WTC11 (cell line): ENCODE data around the gene JAKMIP1. TPM values are rescaled to one million over a fixed set of nuclear protein-coding genes. Genes with fewer than 3 reads are reported as not detected.

Experiments used
- ATAC-seq: fragments of 200-7000 bp; cut with Tn5 transposase; 2 replicates; pipeline ENCODE4 v1.10.0; 2021; ENCODE audit warnings: mild to moderate bottlenecking, moderate library complexity
- CTCF ChIA-PET: fragments of 300-600 bp; sonication (Branson Sonifier 250); formaldehyde crosslinking; loops from one replicate; lab custom pipeline; 2021; ENCODE audit warnings: antibody characterized with exemption; lab: Charles Lee
- POLR2A ChIA-PET: fragments of 350-600 bp; sonication (Branson Sonifier 250); formaldehyde crosslinking; loops from one replicate; lab custom pipeline; 2021; ENCODE audit warnings: antibody characterized with exemption; lab: Charles Lee
- DNase-seq: peaks from one replicate; pipeline ENCODE4 v3.0.0; 2021; ENCODE audit warnings: low spot score
- H3K27ac Mint-ChIP-seq: 2 replicates; pipeline ENCODE4 v1.8.0; 2021; ENCODE audit warnings: mixed read lengths
- H3K27me3 Mint-ChIP-seq: 2 replicates; pipeline ENCODE4 v1.8.0; 2021; ENCODE audit warnings: low read depth, mild to moderate bottlenecking, moderate library complexity, mixed read lengths
- H3K36me3 Mint-ChIP-seq: 2 replicates; pipeline ENCODE4 v1.8.0; 2021; ENCODE audit warnings: mixed read lengths
- H3K4me1 Mint-ChIP-seq: 2 replicates; pipeline ENCODE4 v1.8.0; 2022; ENCODE audit warnings: mixed read lengths
- H3K4me3 Mint-ChIP-seq: 2 replicates; pipeline ENCODE4 v1.8.0; 2021; ENCODE audit warnings: mild to moderate bottlenecking, moderate library complexity, mixed read lengths
- H3K9me3 Mint-ChIP-seq: 2 replicates; pipeline ENCODE4 v1.8.0; 2021; ENCODE audit warnings: mixed read lengths
- JAZF1 ChIP-seq: fragments of 250-450 bp; sonication (Bioruptor Pico); IDR thresholded peaks from 2 replicates; pipeline ENCODE4 v1.9.0; 2021; ENCODE audit warnings: moderate library complexity, mild to moderate bottlenecking, inconsistent platforms
- JUN ChIP-seq: sonication (generic); formaldehyde crosslinking; IDR thresholded peaks from 2 replicates; pipeline ENCODE4 v1.8.0; 2023; ENCODE audit warnings: mild to moderate bottlenecking, missing genetic modification reagents
- MXD4 ChIP-seq: fragments of 250-450 bp; sonication (Bioruptor Pico); IDR thresholded peaks from 2 replicates; pipeline ENCODE4 v1.8.0; 2021; ENCODE audit warnings: mild to moderate bottlenecking, moderate library complexity, borderline replicate concordance
- OVOL2 ChIP-seq: fragments of 250-450 bp; sonication (Bioruptor Pico); IDR thresholded peaks from 2 replicates; pipeline ENCODE4 v1.9.0; 2021; ENCODE audit warnings: mild to moderate bottlenecking, borderline replicate concordance
- SMAD3 ChIP-seq: sonication (generic); formaldehyde crosslinking; IDR thresholded peaks from 2 replicates; pipeline ENCODE4 v1.8.0; 2022; ENCODE audit warnings: missing genetic modification reagents, mild to moderate bottlenecking, borderline replicate concordance
- SMAD4 ChIP-seq: sonication (generic); formaldehyde crosslinking; IDR thresholded peaks from 2 replicates; pipeline ENCODE4 v1.8.0; 2022; ENCODE audit warnings: mild to moderate bottlenecking, missing genetic modification reagents
- TEAD1 ChIP-seq: sonication (generic); formaldehyde crosslinking; IDR thresholded peaks from 2 replicates; pipeline ENCODE4 v1.8.0; 2022; ENCODE audit warnings: mild to moderate bottlenecking, missing genetic modification reagents
- ZNF317 ChIP-seq: sonication (generic); formaldehyde crosslinking; IDR thresholded peaks from 2 replicates; pipeline ENCODE4 v1.8.1; 2023; ENCODE audit warnings: low read depth, mild to moderate bottlenecking, moderate library complexity, missing genetic modification reagents, borderline replicate concordance
- ZNF396 ChIP-seq: fragments of 250-450 bp; sonication (Bioruptor Pico); IDR thresholded peaks from 2 replicates; pipeline ENCODE4 v1.8.0; 2021; ENCODE audit warnings: mild to moderate bottlenecking, moderate library complexity, borderline replicate concordance
- total RNA-seq: library from RNA; stranded (reverse); gene quantifications from 3 replicates; pipeline ENCODE4 v1.2.3, GENCODE V29; 2021
- TF ChIP-seq, protein P1 (sequence below): sonication (generic); formaldehyde crosslinking; IDR thresholded peaks from 2 replicates; pipeline ENCODE4 v1.8.1; 2023; ENCODE audit warnings: mild to moderate bottlenecking, missing genetic modification reagents
- TF ChIP-seq, protein P2 (sequence below): sonication (generic); formaldehyde crosslinking; conservative IDR thresholded peaks from 2 replicates; pipeline ENCODE4 v1.8.1; 2023; ENCODE audit warnings: mild to moderate bottlenecking, low read depth, missing genetic modification reagents, moderate library complexity
- TF ChIP-seq, protein P3 (sequence below): sonication (generic); formaldehyde crosslinking; IDR thresholded peaks from 2 replicates; pipeline ENCODE4 v1.8.1; 2022; ENCODE audit warnings: low read depth, missing genetic modification reagents, borderline replicate concordance
- TF ChIP-seq, protein P4 (sequence below): fragments of 250-450 bp; sonication (Bioruptor Pico); IDR thresholded peaks from 2 replicates; pipeline ENCODE4 v2.1.2; 2022; ENCODE audit warnings: mild to moderate bottlenecking, moderate library complexity
- TF ChIP-seq, protein P5 (sequence below): sonication (generic); formaldehyde crosslinking; IDR thresholded peaks from 2 replicates; pipeline ENCODE4 v1.8.0; 2022; ENCODE audit warnings: mild to moderate bottlenecking, missing genetic modification reagents
- TF ChIP-seq, protein P6 (sequence below): sonication (generic); formaldehyde crosslinking; IDR thresholded peaks from 2 replicates; pipeline ENCODE4 v1.8.1; 2023; ENCODE audit warnings: mild to moderate bottlenecking, moderate library complexity, missing genetic modification reagents
- TF ChIP-seq, protein P7 (sequence below): fragments of 250-450 bp; sonication (Bioruptor Pico); IDR thresholded peaks from 2 replicates; pipeline ENCODE4 v1.9.0; 2021; ENCODE audit warnings: mild to moderate bottlenecking, borderline replicate concordance
- TF ChIP-seq, protein P8 (sequence below): sonication (generic); formaldehyde crosslinking; IDR thresholded peaks from 2 replicates; pipeline ENCODE4 v1.8.1; 2023; ENCODE audit warnings: mild to moderate bottlenecking, missing genetic modification reagents, moderate library complexity

JAKMIP1 gene
- total RNA-seq, 1 experiment from 2014 or later = 4.0 TPM

DNA sequence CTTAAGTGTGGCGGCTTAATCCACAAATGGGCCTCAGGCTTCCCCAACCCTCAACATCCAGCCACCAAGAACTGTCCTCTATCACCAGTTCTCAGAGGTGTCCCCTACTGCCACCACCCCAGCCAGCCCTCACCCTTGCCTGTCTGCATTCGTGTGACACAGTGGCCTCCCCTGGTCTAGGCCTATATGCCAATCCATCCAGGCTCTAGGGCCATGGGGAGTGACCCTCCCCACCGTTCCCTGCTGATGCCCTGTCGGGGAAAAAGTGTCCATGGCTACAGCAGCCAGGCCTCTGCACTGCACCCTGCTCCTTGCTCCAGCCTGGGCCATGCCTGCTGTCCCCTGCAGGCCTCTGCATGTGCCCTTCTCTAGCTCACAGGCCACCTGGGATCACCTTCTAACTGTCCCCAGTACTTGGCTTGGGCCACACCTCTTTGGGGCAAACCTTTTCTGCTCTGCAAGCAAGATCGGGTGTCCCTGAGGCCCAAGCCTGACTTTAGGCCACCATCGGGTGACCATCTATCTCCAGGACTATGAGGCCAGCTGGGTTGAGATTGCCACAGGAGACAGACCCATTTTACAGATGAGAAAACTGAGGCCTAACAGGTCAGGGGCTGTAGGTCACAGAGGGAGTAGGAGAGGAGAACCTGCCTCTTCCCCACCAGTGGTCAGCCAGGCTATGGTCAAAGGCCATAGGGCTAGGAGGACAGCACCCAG lies 75.8 kb downstream of the JAKMIP1 start:
- DNase-seq (no peak), ATAC-seq (no peak)
- peaks cover 16% of the 10 kb centered on the region for H3K4me1 Mint-ChIP-seq
- ChIA-PET CTCF (interaction anchor here (0.7 to 1.6 kb wide), 2 partner anchors 12 to 47 kb away, joined by 5 to 6 read pairs; no protein-coding TSS in a partner anchor), POLR2A (no interaction called here)
- no peak overlapping the region for H3K4me3 Mint-ChIP-seq
- TF ChIP-seq, protein P1, sequence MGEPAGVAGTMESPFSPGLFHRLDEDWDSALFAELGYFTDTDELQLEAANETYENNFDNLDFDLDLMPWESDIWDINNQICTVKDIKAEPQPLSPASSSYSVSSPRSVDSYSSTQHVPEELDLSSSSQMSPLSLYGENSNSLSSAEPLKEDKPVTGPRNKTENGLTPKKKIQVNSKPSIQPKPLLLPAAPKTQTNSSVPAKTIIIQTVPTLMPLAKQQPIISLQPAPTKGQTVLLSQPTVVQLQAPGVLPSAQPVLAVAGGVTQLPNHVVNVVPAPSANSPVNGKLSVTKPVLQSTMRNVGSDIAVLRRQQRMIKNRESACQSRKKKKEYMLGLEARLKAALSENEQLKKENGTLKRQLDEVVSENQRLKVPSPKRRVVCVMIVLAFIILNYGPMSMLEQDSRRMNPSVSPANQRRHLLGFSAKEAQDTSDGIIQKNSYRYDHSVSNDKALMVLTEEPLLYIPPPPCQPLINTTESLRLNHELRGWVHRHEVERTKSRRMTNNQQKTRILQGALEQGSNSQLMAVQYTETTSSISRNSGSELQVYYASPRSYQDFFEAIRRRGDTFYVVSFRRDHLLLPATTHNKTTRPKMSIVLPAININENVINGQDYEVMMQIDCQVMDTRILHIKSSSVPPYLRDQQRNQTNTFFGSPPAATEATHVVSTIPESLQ (CRISPR knock-in tag) = no peak
- TF ChIP-seq, protein P2, sequence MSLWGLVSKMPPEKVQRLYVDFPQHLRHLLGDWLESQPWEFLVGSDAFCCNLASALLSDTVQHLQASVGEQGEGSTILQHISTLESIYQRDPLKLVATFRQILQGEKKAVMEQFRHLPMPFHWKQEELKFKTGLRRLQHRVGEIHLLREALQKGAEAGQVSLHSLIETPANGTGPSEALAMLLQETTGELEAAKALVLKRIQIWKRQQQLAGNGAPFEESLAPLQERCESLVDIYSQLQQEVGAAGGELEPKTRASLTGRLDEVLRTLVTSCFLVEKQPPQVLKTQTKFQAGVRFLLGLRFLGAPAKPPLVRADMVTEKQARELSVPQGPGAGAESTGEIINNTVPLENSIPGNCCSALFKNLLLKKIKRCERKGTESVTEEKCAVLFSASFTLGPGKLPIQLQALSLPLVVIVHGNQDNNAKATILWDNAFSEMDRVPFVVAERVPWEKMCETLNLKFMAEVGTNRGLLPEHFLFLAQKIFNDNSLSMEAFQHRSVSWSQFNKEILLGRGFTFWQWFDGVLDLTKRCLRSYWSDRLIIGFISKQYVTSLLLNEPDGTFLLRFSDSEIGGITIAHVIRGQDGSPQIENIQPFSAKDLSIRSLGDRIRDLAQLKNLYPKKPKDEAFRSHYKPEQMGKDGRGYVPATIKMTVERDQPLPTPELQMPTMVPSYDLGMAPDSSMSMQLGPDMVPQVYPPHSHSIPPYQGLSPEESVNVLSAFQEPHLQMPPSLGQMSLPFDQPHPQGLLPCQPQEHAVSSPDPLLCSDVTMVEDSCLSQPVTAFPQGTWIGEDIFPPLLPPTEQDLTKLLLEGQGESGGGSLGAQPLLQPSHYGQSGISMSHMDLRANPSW = no peak
- TF ChIP-seq, protein P3, sequence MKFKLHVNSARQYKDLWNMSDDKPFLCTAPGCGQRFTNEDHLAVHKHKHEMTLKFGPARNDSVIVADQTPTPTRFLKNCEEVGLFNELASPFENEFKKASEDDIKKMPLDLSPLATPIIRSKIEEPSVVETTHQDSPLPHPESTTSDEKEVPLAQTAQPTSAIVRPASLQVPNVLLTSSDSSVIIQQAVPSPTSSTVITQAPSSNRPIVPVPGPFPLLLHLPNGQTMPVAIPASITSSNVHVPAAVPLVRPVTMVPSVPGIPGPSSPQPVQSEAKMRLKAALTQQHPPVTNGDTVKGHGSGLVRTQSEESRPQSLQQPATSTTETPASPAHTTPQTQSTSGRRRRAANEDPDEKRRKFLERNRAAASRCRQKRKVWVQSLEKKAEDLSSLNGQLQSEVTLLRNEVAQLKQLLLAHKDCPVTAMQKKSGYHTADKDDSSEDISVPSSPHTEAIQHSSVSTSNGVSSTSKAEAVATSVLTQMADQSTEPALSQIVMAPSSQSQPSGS (CRISPR knock-in tag) = no peak
- TF ChIP-seq ZNF317 (CRISPR knock-in tag) = no peak
- TF ChIP-seq, protein P4, sequence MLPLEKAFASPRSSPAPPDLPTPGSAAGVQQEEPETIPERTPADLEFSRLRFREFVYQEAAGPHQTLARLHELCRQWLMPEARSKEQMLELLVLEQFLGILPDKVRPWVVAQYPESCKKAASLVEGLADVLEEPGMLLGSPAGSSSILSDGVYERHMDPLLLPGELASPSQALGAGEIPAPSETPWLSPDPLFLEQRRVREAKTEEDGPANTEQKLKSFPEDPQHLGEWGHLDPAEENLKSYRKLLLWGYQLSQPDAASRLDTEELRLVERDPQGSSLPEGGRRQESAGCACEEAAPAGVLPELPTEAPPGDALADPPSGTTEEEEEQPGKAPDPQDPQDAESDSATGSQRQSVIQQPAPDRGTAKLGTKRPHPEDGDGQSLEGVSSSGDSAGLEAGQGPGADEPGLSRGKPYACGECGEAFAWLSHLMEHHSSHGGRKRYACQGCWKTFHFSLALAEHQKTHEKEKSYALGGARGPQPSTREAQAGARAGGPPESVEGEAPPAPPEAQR (CRISPR knock-in tag) = no peak
- TF ChIP-seq, protein P5, sequence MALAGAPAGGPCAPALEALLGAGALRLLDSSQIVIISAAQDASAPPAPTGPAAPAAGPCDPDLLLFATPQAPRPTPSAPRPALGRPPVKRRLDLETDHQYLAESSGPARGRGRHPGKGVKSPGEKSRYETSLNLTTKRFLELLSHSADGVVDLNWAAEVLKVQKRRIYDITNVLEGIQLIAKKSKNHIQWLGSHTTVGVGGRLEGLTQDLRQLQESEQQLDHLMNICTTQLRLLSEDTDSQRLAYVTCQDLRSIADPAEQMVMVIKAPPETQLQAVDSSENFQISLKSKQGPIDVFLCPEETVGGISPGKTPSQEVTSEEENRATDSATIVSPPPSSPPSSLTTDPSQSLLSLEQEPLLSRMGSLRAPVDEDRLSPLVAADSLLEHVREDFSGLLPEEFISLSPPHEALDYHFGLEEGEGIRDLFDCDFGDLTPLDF (CRISPR knock-in tag) = no peak
- TF ChIP-seq JAZF1 (CRISPR knock-in tag) = no peak
- no peak for TF ChIP-seq SMAD3 (CRISPR knock-in tag)
- no peaks in the 10 kb centered on the region; the same call in 1 of the 2 replicates for H3K27me3 Mint-ChIP-seq
- H3K27ac Mint-ChIP-seq = no peak overlapping the region
- no peaks in the 10 kb centered on the region for H3K9me3 Mint-ChIP-seq
- H3K36me3 Mint-ChIP-seq = no peaks in the 10 kb centered on the region

DNA sequence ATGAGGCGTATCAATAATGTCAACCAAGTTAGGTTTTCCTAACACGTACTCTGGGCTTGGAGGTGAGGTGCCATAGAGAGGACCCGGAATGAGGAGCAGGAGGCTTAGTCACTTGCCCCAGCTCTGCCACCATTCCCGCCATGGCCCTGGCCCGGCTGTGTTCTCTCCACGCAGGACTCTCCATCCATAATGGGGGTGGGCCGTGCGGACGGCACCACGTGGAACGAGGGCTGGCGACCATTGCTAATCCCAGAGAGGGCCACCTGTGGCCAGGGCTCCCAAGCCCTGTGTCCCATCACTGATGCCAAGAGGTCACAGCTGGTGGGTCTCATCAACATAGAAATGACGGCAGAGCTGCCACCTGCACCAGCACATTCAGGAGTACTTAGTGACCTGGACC lies 76.4 kb downstream of the JAKMIP1 start:
- Mint-ChIP-seq H3K27me3 (no peaks in the 10 kb centered on the region; the same call in 1 of the 2 replicates), H3K36me3 (no peaks in the 10 kb centered on the region), H3K4me3 (no peak overlapping the region), H3K9me3 (no peaks in the 10 kb centered on the region), H3K4me1 (peaks cover 16% of the 10 kb centered on the region), H3K27ac (no peak overlapping the region)
- CTCF ChIA-PET = interaction anchor here (1.2 to 1.6 kb wide), 3 partner anchors 11 to 31 kb away, joined by 3 to 11 read pairs (median 5); no protein-coding TSS in a partner anchor
- DNase-seq = no peak
- ATAC-seq = no peak
- POLR2A ChIA-PET = no interaction called here
- TF ChIP-seq TEAD1 (CRISPR knock-in tag) (no peak), OVOL2 (CRISPR knock-in tag) (no peak), SMAD3 (CRISPR knock-in tag) (no peak), JUN (CRISPR knock-in tag) (no peak), MXD4 (CRISPR knock-in tag) (no peak), SMAD4 (CRISPR knock-in tag) (no peak), ZNF396 (no peak)
- TF ChIP-seq, protein P6, sequence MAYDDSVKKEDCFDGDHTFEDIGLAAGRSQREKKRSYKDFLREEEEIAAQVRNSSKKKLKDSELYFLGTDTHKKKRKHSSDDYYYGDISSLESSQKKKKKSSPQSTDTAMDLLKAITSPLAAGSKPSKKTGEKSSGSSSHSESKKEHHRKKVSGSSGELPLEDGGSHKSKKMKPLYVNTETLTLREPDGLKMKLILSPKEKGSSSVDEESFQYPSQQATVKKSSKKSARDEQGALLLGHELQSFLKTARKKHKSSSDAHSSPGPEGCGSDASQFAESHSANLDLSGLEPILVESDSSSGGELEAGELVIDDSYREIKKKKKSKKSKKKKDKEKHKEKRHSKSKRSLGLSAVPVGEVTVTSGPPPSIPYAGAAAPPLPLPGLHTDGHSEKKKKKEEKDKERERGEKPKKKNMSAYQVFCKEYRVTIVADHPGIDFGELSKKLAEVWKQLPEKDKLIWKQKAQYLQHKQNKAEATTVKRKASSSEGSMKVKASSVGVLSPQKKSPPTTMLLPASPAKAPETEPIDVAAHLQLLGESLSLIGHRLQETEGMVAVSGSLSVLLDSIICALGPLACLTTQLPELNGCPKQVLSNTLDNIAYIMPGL = no peak
- TF ChIP-seq, protein P7, sequence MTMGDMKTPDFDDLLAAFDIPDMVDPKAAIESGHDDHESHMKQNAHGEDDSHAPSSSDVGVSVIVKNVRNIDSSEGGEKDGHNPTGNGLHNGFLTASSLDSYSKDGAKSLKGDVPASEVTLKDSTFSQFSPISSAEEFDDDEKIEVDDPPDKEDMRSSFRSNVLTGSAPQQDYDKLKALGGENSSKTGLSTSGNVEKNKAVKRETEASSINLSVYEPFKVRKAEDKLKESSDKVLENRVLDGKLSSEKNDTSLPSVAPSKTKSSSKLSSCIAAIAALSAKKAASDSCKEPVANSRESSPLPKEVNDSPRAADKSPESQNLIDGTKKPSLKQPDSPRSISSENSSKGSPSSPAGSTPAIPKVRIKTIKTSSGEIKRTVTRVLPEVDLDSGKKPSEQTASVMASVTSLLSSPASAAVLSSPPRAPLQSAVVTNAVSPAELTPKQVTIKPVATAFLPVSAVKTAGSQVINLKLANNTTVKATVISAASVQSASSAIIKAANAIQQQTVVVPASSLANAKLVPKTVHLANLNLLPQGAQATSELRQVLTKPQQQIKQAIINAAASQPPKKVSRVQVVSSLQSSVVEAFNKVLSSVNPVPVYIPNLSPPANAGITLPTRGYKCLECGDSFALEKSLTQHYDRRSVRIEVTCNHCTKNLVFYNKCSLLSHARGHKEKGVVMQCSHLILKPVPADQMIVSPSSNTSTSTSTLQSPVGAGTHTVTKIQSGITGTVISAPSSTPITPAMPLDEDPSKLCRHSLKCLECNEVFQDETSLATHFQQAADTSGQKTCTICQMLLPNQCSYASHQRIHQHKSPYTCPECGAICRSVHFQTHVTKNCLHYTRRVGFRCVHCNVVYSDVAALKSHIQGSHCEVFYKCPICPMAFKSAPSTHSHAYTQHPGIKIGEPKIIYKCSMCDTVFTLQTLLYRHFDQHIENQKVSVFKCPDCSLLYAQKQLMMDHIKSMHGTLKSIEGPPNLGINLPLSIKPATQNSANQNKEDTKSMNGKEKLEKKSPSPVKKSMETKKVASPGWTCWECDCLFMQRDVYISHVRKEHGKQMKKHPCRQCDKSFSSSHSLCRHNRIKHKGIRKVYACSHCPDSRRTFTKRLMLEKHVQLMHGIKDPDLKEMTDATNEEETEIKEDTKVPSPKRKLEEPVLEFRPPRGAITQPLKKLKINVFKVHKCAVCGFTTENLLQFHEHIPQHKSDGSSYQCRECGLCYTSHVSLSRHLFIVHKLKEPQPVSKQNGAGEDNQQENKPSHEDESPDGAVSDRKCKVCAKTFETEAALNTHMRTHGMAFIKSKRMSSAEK (CRISPR knock-in tag) = no peak
- TF ChIP-seq, protein P8, sequence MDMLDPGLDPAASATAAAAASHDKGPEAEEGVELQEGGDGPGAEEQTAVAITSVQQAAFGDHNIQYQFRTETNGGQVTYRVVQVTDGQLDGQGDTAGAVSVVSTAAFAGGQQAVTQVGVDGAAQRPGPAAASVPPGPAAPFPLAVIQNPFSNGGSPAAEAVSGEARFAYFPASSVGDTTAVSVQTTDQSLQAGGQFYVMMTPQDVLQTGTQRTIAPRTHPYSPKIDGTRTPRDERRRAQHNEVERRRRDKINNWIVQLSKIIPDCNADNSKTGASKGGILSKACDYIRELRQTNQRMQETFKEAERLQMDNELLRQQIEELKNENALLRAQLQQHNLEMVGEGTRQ (CRISPR knock-in tag) = no peak
